Osteoblast (primary cell): Measurements from ENCODE around the gene BPIFB1. TPM values are rescaled to one million over a fixed set of nuclear protein-coding genes. Genes with fewer than 3 reads are reported as not detected.

Experiments used
- DNase-seq: peaks from one replicate; pipeline ENCODE4 v3.0.0; 2011; ENCODE audit warnings: low spot score, mixed read lengths; ENCODE audit not compliant: insufficient read length; ENCODE audit errors: missing footprints
- H2AFZ ChIP-seq: 2 replicates; pipeline ENCODE4 v1.6.0; 2011; ENCODE audit warnings: mild to moderate bottlenecking, low read length
- H3K27ac ChIP-seq: 2 replicates; pipeline ENCODE4 v1.5.1; 2011; ENCODE audit warnings: mild to moderate bottlenecking, low read depth, low read length, moderate library complexity
- H3K27me3 ChIP-seq: 2 replicates; pipeline ENCODE4 v1.6.0; 2012; ENCODE audit warnings: mild to moderate bottlenecking, control low read depth, inconsistent platforms, low read length, moderate library complexity; ENCODE audit not compliant: insufficient read depth
- H3K36me3 ChIP-seq: 2 replicates; pipeline ENCODE4 v1.5.1; 2011; ENCODE audit warnings: mild to moderate bottlenecking, low read length, control low read depth, moderate library complexity; ENCODE audit not compliant: insufficient read depth
- H3K4me1 ChIP-seq: 2 replicates; pipeline ENCODE4 v1.5.1; 2011; ENCODE audit warnings: mild to moderate bottlenecking, low read length, control low read depth, moderate library complexity; ENCODE audit not compliant: insufficient read depth
- H3K4me2 ChIP-seq: 2 replicates; pipeline ENCODE4 v1.6.0; 2011; ENCODE audit warnings: mild to moderate bottlenecking, low read length; ENCODE audit not compliant: insufficient read depth
- H3K4me3 ChIP-seq: fragments of 200-600 bp; sonication (generic); 3 replicates; pipeline ENCODE4 v1.5.1; 2012; ENCODE audit warnings: mild to moderate bottlenecking, low read length, inconsistent platforms; ENCODE audit not compliant: insufficient read depth
- H3K79me2 ChIP-seq: 2 replicates; pipeline ENCODE4 v1.6.0; 2012; ENCODE audit warnings: mild to moderate bottlenecking, low read length, control low read depth, inconsistent platforms; ENCODE audit not compliant: insufficient read depth
- H3K9me3 ChIP-seq: 2 replicates; pipeline ENCODE4 v1.5.1; 2011; ENCODE audit warnings: low read depth, low read length, control low read depth
- H4K20me1 ChIP-seq: 2 replicates; pipeline ENCODE4 v1.6.0; 2012; ENCODE audit warnings: mild to moderate bottlenecking, low read length, control low read depth; ENCODE audit not compliant: insufficient read depth
- total RNA-seq: library from RNA; depleted of rRNA; stranded (reverse); fragments of >200 nt; gene quantifications from 2 replicates; pipeline ENCODE4 v1.2.3, GENCODE V29; 2012
- TF ChIP-seq, protein P1 (sequence below): IDR thresholded peaks from 2 replicates; pipeline ENCODE4 v1.5.1; 2011; ENCODE audit warnings: mild to moderate bottlenecking, low read depth, low read length, moderate library complexity; ENCODE audit errors: extremely low read depth

Gene BPIFB1
- total RNA-seq = not detected in 2 replicates

DNA sequence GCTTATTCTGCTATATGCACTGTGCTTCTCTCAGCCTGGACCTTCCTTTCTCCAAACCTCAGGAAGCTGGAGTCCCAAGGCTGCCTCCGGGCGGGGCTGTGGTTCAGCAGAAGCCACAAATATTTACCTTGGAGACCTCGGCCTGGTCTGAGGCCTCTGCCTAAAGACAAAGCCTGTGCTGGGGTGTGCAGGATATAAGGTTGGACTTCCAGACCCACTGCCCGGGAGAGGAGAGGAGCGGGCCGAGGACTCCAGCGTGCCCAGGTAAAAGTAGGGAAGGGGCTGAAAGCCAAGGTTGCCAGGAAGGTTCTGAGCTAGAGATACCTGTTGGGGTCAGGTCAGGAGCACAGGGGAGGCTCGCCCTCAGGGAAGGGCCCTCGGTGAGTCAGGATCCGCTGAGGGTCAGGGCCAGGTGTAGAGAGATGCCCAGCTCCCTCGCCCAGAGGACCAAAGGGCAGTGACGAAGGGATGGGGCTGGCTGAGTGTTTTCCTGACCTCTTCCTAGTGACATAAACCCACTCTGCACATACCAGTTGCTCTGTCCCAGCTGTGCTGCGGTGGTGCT is at the start of gene BPIFB1:
Gene BPIFB1, plus strand, starts transcription at position 224 of the 565 bp plus-strand sequence. CDS start 2,860 bp downstream, outside the sequence.
- Histone ChIP-seq H3K4me1 (no peaks in the 10 kb centered on the region), H3K9me3 (no peaks in the 10 kb centered on the region), H3K27ac (no peak within 1 kb of the TSS), H3K79me2 (no peaks in the 10 kb centered on the region), H2AFZ (no peak within 1 kb of the TSS), H3K27me3 (peaks cover 39% of the 10 kb centered on the region), H4K20me1 (no peaks in the 10 kb centered on the region), H3K36me3 (no peaks in the 10 kb centered on the region), H3K4me3 (no peak within 1 kb of the TSS), H3K4me2 (no peak within 1 kb of the TSS)
- TF ChIP-seq, protein P1, sequence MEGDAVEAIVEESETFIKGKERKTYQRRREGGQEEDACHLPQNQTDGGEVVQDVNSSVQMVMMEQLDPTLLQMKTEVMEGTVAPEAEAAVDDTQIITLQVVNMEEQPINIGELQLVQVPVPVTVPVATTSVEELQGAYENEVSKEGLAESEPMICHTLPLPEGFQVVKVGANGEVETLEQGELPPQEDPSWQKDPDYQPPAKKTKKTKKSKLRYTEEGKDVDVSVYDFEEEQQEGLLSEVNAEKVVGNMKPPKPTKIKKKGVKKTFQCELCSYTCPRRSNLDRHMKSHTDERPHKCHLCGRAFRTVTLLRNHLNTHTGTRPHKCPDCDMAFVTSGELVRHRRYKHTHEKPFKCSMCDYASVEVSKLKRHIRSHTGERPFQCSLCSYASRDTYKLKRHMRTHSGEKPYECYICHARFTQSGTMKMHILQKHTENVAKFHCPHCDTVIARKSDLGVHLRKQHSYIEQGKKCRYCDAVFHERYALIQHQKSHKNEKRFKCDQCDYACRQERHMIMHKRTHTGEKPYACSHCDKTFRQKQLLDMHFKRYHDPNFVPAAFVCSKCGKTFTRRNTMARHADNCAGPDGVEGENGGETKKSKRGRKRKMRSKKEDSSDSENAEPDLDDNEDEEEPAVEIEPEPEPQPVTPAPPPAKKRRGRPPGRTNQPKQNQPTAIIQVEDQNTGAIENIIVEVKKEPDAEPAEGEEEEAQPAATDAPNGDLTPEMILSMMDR = no peak
- DNase-seq = no peak

GRCh38 chr20:33234050-33234449 is 49.0 kb upstream of the BPIFB1 start:
- H3K27me3 ChIP-seq = peaks cover 7% of the 10 kb centered on the region
- H3K4me1 ChIP-seq = no peaks in the 10 kb centered on the region
- no peaks in the 10 kb centered on the region for H4K20me1 ChIP-seq
- no peaks in the 10 kb centered on the region for H3K79me2 ChIP-seq
- H3K9me3 ChIP-seq = no peaks in the 10 kb centered on the region
- no peak overlapping the region for H2AFZ ChIP-seq
- no peak overlapping the region for H3K27ac ChIP-seq
- H3K4me2 ChIP-seq = no peak overlapping the region
- TF ChIP-seq, protein P1 = no peak
- H3K36me3 ChIP-seq = no peaks in the 10 kb centered on the region
- no peak overlapping the region for H3K4me3 ChIP-seq
- DNase-seq = no peak

DNA sequence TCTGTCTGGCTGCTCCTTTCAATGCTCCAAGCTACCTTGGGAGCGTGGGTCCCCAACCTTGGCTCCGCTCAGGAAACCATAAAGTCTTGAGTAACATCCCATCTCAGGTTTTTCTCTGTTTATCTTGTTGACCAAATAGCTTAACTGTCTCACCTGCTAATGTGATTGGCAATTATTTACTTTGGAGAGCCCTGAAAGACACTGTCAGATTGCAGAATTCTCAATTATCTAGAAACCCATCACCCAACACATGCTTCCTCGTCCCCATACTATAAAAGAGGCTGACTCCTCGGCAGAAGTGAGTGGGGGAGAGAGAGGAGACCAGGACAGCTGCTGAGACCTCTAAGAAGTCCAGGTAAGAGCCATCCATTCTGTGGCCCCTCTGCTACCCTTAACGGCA is 47.3 kb upstream of the BPIFB1 start, which contains the start of gene BPIFA1:
Gene BPIFA1, plus strand, starts transcription at position 301 of the 400 bp plus-strand sequence. CDS start 1,716 bp downstream, outside the sequence.
- H2AFZ ChIP-seq = no peak within 1 kb of the TSS
- no peaks in the 10 kb centered on the region for H3K79me2 ChIP-seq
- no peaks in the 10 kb centered on the region for H4K20me1 ChIP-seq
- peaks cover 3% of the 10 kb centered on the region for H3K27me3 ChIP-seq
- no peaks in the 10 kb centered on the region for H3K4me1 ChIP-seq
- TF ChIP-seq, protein P1 = no peak
- no peak within 1 kb of the TSS for H3K4me3 ChIP-seq
- no peak within 1 kb of the TSS for H3K27ac ChIP-seq
- H3K36me3 ChIP-seq = no peaks in the 10 kb centered on the region
- H3K9me3 ChIP-seq = no peaks in the 10 kb centered on the region
- no peak within 1 kb of the TSS for H3K4me2 ChIP-seq
- no peak for DNase-seq

- no peak overlapping the region for H3K27ac ChIP-seq
Measured at GRCh38 chr20:33236351-33236750, 46.7 kb upstream of the BPIFB1 start.

More at GRCh38 chr20:33236351-33236750, 46.7 kb upstream of the BPIFB1 start:
- H2AFZ ChIP-seq = no peak overlapping the region
- H3K4me2 ChIP-seq = no peak overlapping the region
- no peaks in the 10 kb centered on the region for H4K20me1 ChIP-seq
- H3K4me1 ChIP-seq = no peaks in the 10 kb centered on the region
- no peaks in the 10 kb centered on the region for H3K79me2 ChIP-seq
- H3K27me3 ChIP-seq = peaks cover 3% of the 10 kb centered on the region
- DNase-seq = no peak
- TF ChIP-seq, protein P1 = no peak
- H3K4me3 ChIP-seq = no peak overlapping the region
- H3K36me3 ChIP-seq = no peaks in the 10 kb centered on the region
- H3K9me3 ChIP-seq = no peaks in the 10 kb centered on the region
